PFSK-1 (cell line): ENCODE measurements around the gene LRRC72.

Source experiments
- FOXP2 ChIP-seq: optimal IDR thresholded peaks from 2 replicates; pipeline ENCODE3; 2011; ENCODE audit warnings: borderline replicate concordance, control low read depth, inconsistent platforms; ENCODE audit not compliant: insufficient read depth; ENCODE audit errors: extremely low read length, extremely low read depth
- POLR2AphosphoS5 ChIP-seq: IDR thresholded peaks from 2 replicates; pipeline ENCODE4 v1.6.1; 2012; ENCODE audit warnings: low read depth, mild to moderate bottlenecking, control low read depth, low read length, moderate library complexity
- REST ChIP-seq, 2 experiments: IDR thresholded peaks; 2 replicates each; pipeline versions ENCODE4 v1.6.1 to v1.8.0; 2011 to 2012; ENCODE audit warnings: low read depth in 2 of 2, low read length in 2 of 2, control low read depth in 1 of 2, inconsistent platforms in 1 of 2, mild to moderate bottlenecking in 1 of 2, moderate library complexity in 1 of 2; ENCODE audit not compliant: insufficient read depth in 1 of 2
- SIN3A ChIP-seq: IDR thresholded peaks from 2 replicates; pipeline ENCODE4 v1.6.1; 2012; ENCODE audit warnings: mild to moderate bottlenecking, low read length, moderate library complexity, borderline replicate concordance; ENCODE audit not compliant: insufficient read depth
- TAF1 ChIP-seq: IDR thresholded peaks from 2 replicates; pipeline ENCODE4 v1.6.1; 2012; ENCODE audit warnings: low read length, control low read depth, borderline replicate concordance; ENCODE audit not compliant: insufficient read depth

LRRC72 gene

GRCh38 chr7:16531707-16532106, 5.1 kb downstream of the LRRC72 start:
- TF ChIP-seq FOXP2 (no peak), POLR2AphosphoS5 (no peak), REST (IDR thresholded peaks at IDR 0.05; ENCODE audit: insufficient read depth in 1 of 2, low read depth in 2 of 2, low read length in 2 of 2) (no peak), SIN3A (no peak), TAF1 (no peak)

- no peak for TF ChIP-seq TAF1
Measured at GRCh38 chr7:16532272-16532671, 5.6 kb downstream of the LRRC72 start.

GRCh38 chr7:16535500-16535899, 8.9 kb downstream of the LRRC72 start:
- TF ChIP-seq REST (IDR thresholded peaks at IDR 0.05; ENCODE audit: insufficient read depth in 1 of 2, low read depth in 2 of 2, low read length in 2 of 2), result no peak
- no peak for TF ChIP-seq POLR2AphosphoS5
- no peak for TF ChIP-seq SIN3A
- TF ChIP-seq TAF1, result no peak
- no peak for TF ChIP-seq FOXP2

- TF ChIP-seq POLR2AphosphoS5 (no peak), FOXP2 (no peak), TAF1 (no peak), REST (IDR thresholded peaks at IDR 0.05; ENCODE audit: insufficient read depth in 1 of 2, low read depth in 2 of 2, low read length in 2 of 2) (no peak), SIN3A (no peak)
Measured at GRCh38 chr7:16542401-16542800, 15.8 kb downstream of the LRRC72 start.

GRCh38 chr7:16543456-16543855, 16.8 kb downstream of the LRRC72 start:
- no peak for TF ChIP-seq POLR2AphosphoS5

- TF ChIP-seq POLR2AphosphoS5, result no peak
- no peak for TF ChIP-seq TAF1
Measured at GRCh38 chr7:16546921-16547505, 20.4 kb downstream of the LRRC72 start.

- TF ChIP-seq REST (IDR thresholded peaks at IDR 0.05; ENCODE audit: insufficient read depth in 1 of 2, low read depth in 2 of 2, low read length in 2 of 2), result no peak
- no peak for TF ChIP-seq SIN3A
- TF ChIP-seq FOXP2, result no peak
Measured at GRCh38 chr7:16548428-16548827, 21.8 kb downstream of the LRRC72 start.
